Transverse colon (tissue), 4 donors: Measurements from ENCODE around the gene SLC15A2. TPM values are rescaled to one million over a fixed set of nuclear protein-coding genes. Genes with fewer than 3 reads are reported as not detected.

Source experiments
- DNase-seq: peaks from one replicate; pipeline ENCODE4 v3.0.0-alpha.2; 2019
- H3K27ac ChIP-seq, 4 donors: fragments of 200-600 bp; sonication (generic); 2 replicates each; pipeline ENCODE4 v1.5.1; 2016 to 2018; ENCODE audit warnings: inconsistent platforms in 4 of 4
- H3K27me3 ChIP-seq: fragments of 200-600 bp; sonication (generic); 2 replicates; pipeline ENCODE4 v1.5.1; 2017; ENCODE audit warnings: inconsistent platforms
- H3K36me3 ChIP-seq, 4 donors: fragments of 200-600 bp; sonication (generic); 2 replicates each; pipeline ENCODE4 v1.5.1; 2017 to 2019; ENCODE audit warnings: inconsistent platforms in 4 of 4
- H3K4me1 ChIP-seq, 4 donors: fragments of 200-600 bp; sonication (generic); 2 replicates each; pipeline ENCODE4 v1.5.1; 2017 to 2020; ENCODE audit warnings: inconsistent platforms in 4 of 4
- H3K4me3 ChIP-seq, 4 donors: fragments of 200-600 bp; sonication (generic); 1 replicate in 1 of 4; 2 replicates in 3 of 4; pipeline versions ENCODE4 v1.5.1 to v1.6.1; 2017 to 2019; ENCODE audit warnings: inconsistent platforms in 4 of 4
- H3K9me3 ChIP-seq, 2 donors: fragments of 200-600 bp; sonication (generic); 2 replicates each; pipeline ENCODE4 v1.5.1; 2017 to 2019; ENCODE audit warnings: inconsistent platforms in 2 of 2
- CTCF ChIP-seq, 5 experiments: fragments of 200-600 bp in 3 of 5; fragments of 450-650 bp in 2 of 5; sonication (generic) in 3 of 5; IDR thresholded peaks; 1 replicate in 2 of 5; 2 replicates in 3 of 5; pipeline ENCODE4 v1.5.1; 2016 to 2017; ENCODE audit warnings: antibody characterized with exemption in 5 of 5, inconsistent platforms in 3 of 5, mild to moderate bottlenecking in 2 of 5, moderate library complexity in 1 of 5
- EP300 ChIP-seq: sonication (generic); formaldehyde crosslinking; IDR thresholded peaks from one replicate; pipeline ENCODE4 v1.6.1; 2017; ENCODE audit warnings: antibody characterized with exemption, low read depth
- POLR2A ChIP-seq: fragments of 450-650 bp; IDR thresholded peaks from one replicate; pipeline ENCODE4 v1.6.1; 2016; ENCODE audit warnings: antibody characterized with exemption, mild to moderate bottlenecking, moderate library complexity
- POLR2AphosphoS5 ChIP-seq, 3 donors: sonication (generic); formaldehyde crosslinking; IDR thresholded peaks; one replicate each; pipeline ENCODE4 v1.6.1; 2016; ENCODE audit warnings: antibody characterized with exemption in 3 of 3
- WGBS, 2 donors: methylation state at CpG; one replicate each; pipeline ENCODE4 v1.1.5; 2018; ENCODE audit warnings: low coverage in 1 of 2; 5-methylcytosine and 5-hydroxymethylcytosine counted together
- in situ Hi-C, 4 donors: fragments of 200-750 bp; cut with MboI; loops; one replicate each; pipeline versions ENCODE4 v1.15.0 to v1.15.1; 2017; ENCODE audit warnings: low sequenced_read_pairs in 3 of 4, low pct_ligation_motif_present in 1 of 4, low pct_unique_long_range_greater_than_20kb in 1 of 4
- intact Hi-C: fragments of 100-400 bp; cut with DNase I; formaldehyde crosslinking; loops from one replicate; pipeline ENCODE4 v1.15.1; 2023; ENCODE audit warnings: low total_unique reads
- total RNA-seq, 4 donors: library from RNA; depleted of rRNA; stranded (reverse); fragments of >200 nt; gene quantifications; one replicate each; pipeline ENCODE4 v1.1.0, GENCODE V29; 2016

The SLC15A2 gene
- total RNA-seq, 4 donors from 2014 or later = 1.1 to 5.6 (median 2.7) TPM

- 67 to 69% methylated on average over 5 of the region's 5 CpGs for WGBS, 2 donors
Measured at GRCh38 chr3:121980450-121980796, 86.2 kb downstream of the SLC15A2 start.

GRCh38 chr3:121981473-121981872, 87.3 kb downstream of the SLC15A2 start:
- H3K36me3 ChIP-seq = no peaks in the 10 kb centered on the region

More at GRCh38 chr3:121980450-121980796, 86.2 kb downstream of the SLC15A2 start:
- no peak overlapping the region for H3K4me3 ChIP-seq
- H3K36me3 ChIP-seq = no peaks in the 10 kb centered on the region
- H3K9me3 ChIP-seq = peaks cover 8 to 13% of the 10 kb centered on the region in 2 donors
- intact Hi-C loops = no loop called here
- H3K27me3 ChIP-seq = no peaks in the 10 kb centered on the region
- in situ Hi-C loops = no loop called here
- TF ChIP-seq POLR2AphosphoS5 (IDR thresholded peaks at IDR 0.05) (no peak), CTCF (IDR thresholded peaks at IDR 0.05) (no peak), EP300 (no peak), POLR2A (no peak)
- H3K4me1 ChIP-seq = peaks cover 0 to 16% (median 7%) of the 10 kb centered on the region in 4 donors
- no peak for DNase-seq
- H3K27ac ChIP-seq = peak overlapping the region; percentile 24 to 70 (median 38)

GRCh38 chr3:121985846-121986245, 91.6 kb downstream of the SLC15A2 start:
- TF ChIP-seq POLR2AphosphoS5 (IDR thresholded peaks at IDR 0.05) (no peak), CTCF (IDR thresholded peaks at IDR 0.05) (no peak), POLR2A (no peak), EP300 (no peak)
- Histone ChIP-seq H3K9me3 (peaks cover 8 to 13% of the 10 kb centered on the region in 2 donors), H3K4me1 (no peaks in the 10 kb centered on the region), H3K27me3 (no peaks in the 10 kb centered on the region), H3K4me3 (no peak overlapping the region), H3K27ac (no peak overlapping the region), H3K36me3 (peaks cover 0 to 7% (median 0%) of the 10 kb centered on the region in 4 donors)
- in situ Hi-C loops (no loop called here), intact Hi-C loops (no loop called here)
- DNase-seq = no peak
- 88% methylated on average over 2 of the region's 2 CpGs; no CpG with 5 or more reads in 1 of the 2 donors for WGBS, 2 donors

More at GRCh38 chr3:121981473-121981872, 87.3 kb downstream of the SLC15A2 start:
- H3K4me3 ChIP-seq = no peak overlapping the region
- H3K27me3 ChIP-seq = no peaks in the 10 kb centered on the region
- intact Hi-C loops = no loop called here
- no peak for DNase-seq
- H3K27ac ChIP-seq = no peak overlapping the region
- 70 to 72% methylated on average over 2 of the region's 2 CpGs for WGBS, 2 donors
- in situ Hi-C loops = no loop called here
- TF ChIP-seq CTCF (IDR thresholded peaks at IDR 0.05) (no peak), EP300 (no peak), POLR2A (no peak), POLR2AphosphoS5 (IDR thresholded peaks at IDR 0.05) (no peak)
- H3K9me3 ChIP-seq = peaks cover 8 to 13% of the 10 kb centered on the region in 2 donors
- peaks cover 0 to 16% (median 7%) of the 10 kb centered on the region in 4 donors for H3K4me1 ChIP-seq

GRCh38 chr3:121988146-121988545, 93.9 kb downstream of the SLC15A2 start:
- Histone ChIP-seq H3K27ac (no peak overlapping the region), H3K9me3 (peaks cover 8 to 13% of the 10 kb centered on the region in 2 donors), H3K4me1 (no peaks in the 10 kb centered on the region), H3K27me3 (no peaks in the 10 kb centered on the region), H3K36me3 (peaks cover 0 to 7% (median 0%) of the 10 kb centered on the region in 4 donors), H3K4me3 (no peak overlapping the region)
- WGBS, 2 donors = 70 to 75% methylated on average over 2 of the region's 2 CpGs
- in situ Hi-C loops = no loop called here
- TF ChIP-seq CTCF (IDR thresholded peaks at IDR 0.05) (no peak), POLR2AphosphoS5 (IDR thresholded peaks at IDR 0.05) (no peak), POLR2A (no peak), EP300 (no peak)
- DNase-seq = no peak
- intact Hi-C loops = no loop called here
